Endothelial cell of umbilical vein (primary cell): ENCODE data around the gene WDR7. TPM values are rescaled to one million over a fixed set of nuclear protein-coding genes. Genes with fewer than 3 reads are reported as not detected.

Experiments used
- BruUV-seq: library from RNA; stranded (reverse); fragments of 400-500 nt; replicated peaks from 2 replicates; lab custom pipeline; 2021; lab: Mats Ljungman, UMichigan
- CTCF ChIA-PET: fragments of 300-600, 350-600 bp; sonication (Branson Sonifier 250); formaldehyde crosslinking; loops from one replicate; lab custom pipeline; 2021; ENCODE audit warnings: antibody characterized with exemption, inconsistent platforms; lab: Charles Lee
- POLR2A ChIA-PET: fragments of 300-600, 350-600 bp; sonication (Branson Sonifier 250); formaldehyde crosslinking; loops from one replicate; lab custom pipeline; 2021; ENCODE audit warnings: antibody characterized with exemption, inconsistent platforms; lab: Charles Lee
- DNase-seq: peaks from one replicate; pipeline ENCODE4 v3.0.0-alpha.2; 2011; ENCODE audit warnings: low read depth, low spot score
- FAIRE-seq: peaks from 2 replicates; lab custom pipeline; 2011; peaks lifted over from hg19 to GRCh38; lab: Jason Lieb, UNC
- H2AFZ ChIP-seq: 2 replicates; pipeline ENCODE4 v1.6.0; 2012; ENCODE audit warnings: low read depth, low read length, control low read depth, inconsistent platforms
- H3K27ac ChIP-seq: 2 replicates; pipeline ENCODE4 v1.5.1; 2011; ENCODE audit warnings: low read depth, mild to moderate bottlenecking, control low read depth, low read length, moderate library complexity; ENCODE audit not compliant: insufficient read depth
- H3K27me3 ChIP-seq, 2 experiments: 2 replicates each; pipeline versions ENCODE4 v1.6.0 to v1.6.1; 2011; ENCODE audit warnings: low read length in 2 of 2, mixed read lengths in 1 of 2; ENCODE audit not compliant: control insufficient read depth in 2 of 2, insufficient read depth in 2 of 2
- H3K36me3 ChIP-seq, 2 experiments: 2 replicates in 1 of 2; 3 replicates in 1 of 2; pipeline ENCODE4 v1.5.1; 2011; ENCODE audit warnings: low read length in 2 of 2, mild to moderate bottlenecking in 1 of 2, moderate library complexity in 1 of 2; ENCODE audit not compliant: control insufficient read depth in 2 of 2, insufficient read depth in 2 of 2; ENCODE audit errors: extremely low read depth in 1 of 2
- H3K4me1 ChIP-seq: 3 replicates; pipeline ENCODE4 v1.5.1; 2011; ENCODE audit warnings: mild to moderate bottlenecking, low read length; ENCODE audit not compliant: control insufficient read depth, insufficient read depth; ENCODE audit errors: extremely low read depth
- H3K4me2 ChIP-seq: 2 replicates; pipeline ENCODE4 v1.6.1; 2011; ENCODE audit warnings: low read length, control low read depth, mixed read lengths; ENCODE audit not compliant: insufficient read depth
- H3K4me3 ChIP-seq, 3 experiments: fragments of 200-600 bp in 1 of 3; sonication (generic), shearing (Covaris generic) in 1 of 3; replicated peaks in 1 of 3; 2 replicates each; pipeline ENCODE4 v1.5.1; 2011 to 2016; ENCODE audit warnings: control low read depth in 3 of 3, low read length in 3 of 3, mild to moderate bottlenecking in 2 of 3, inconsistent platforms in 1 of 3, low read depth in 1 of 3, moderate library complexity in 1 of 3; ENCODE audit not compliant: insufficient read depth in 1 of 3
- H3K79me2 ChIP-seq: 2 replicates; pipeline ENCODE4 v1.6.0; 2012; ENCODE audit warnings: low read length, inconsistent platforms; ENCODE audit not compliant: control insufficient read depth, insufficient read depth
- H3K9ac ChIP-seq: replicated peaks from 2 replicates; pipeline ENCODE3; 2011; ENCODE audit warnings: low read length, control low read depth; ENCODE audit not compliant: insufficient read depth; ENCODE audit errors: extremely low read depth
- H3K9me1 ChIP-seq: replicated peaks from 3 replicates; pipeline ENCODE4 v1.6.0; 2011; ENCODE audit warnings: mild to moderate bottlenecking, low read length; ENCODE audit not compliant: control insufficient read depth, insufficient read depth; ENCODE audit errors: extremely low read depth
- H3K9me3 ChIP-seq: replicated peaks from 2 replicates; pipeline ENCODE4 v1.5.1; 2012; ENCODE audit warnings: low read length, inconsistent platforms; ENCODE audit not compliant: control insufficient read depth, insufficient read depth
- H4K20me1 ChIP-seq: replicated peaks from 2 replicates; pipeline ENCODE3; 2011; ENCODE audit warnings: mild to moderate bottlenecking, low read length; ENCODE audit not compliant: control insufficient read depth, insufficient read depth; ENCODE audit errors: extremely low read depth
- EZH2 ChIP-seq: IDR thresholded peaks from 2 replicates; pipeline ENCODE4 v1.6.1; 2012; ENCODE audit warnings: borderline replicate concordance, low read depth, mild to moderate bottlenecking, moderate library complexity, low read length, inconsistent platforms; ENCODE audit not compliant: severe bottlenecking
- FOS ChIP-seq: IDR thresholded peaks from 2 replicates; pipeline ENCODE4 v1.6.1; 2011; ENCODE audit warnings: mild to moderate bottlenecking, low read length, moderate library complexity, borderline replicate concordance; ENCODE audit not compliant: insufficient read depth
- GATA2 ChIP-seq: IDR thresholded peaks from 2 replicates; pipeline ENCODE4 v1.7.0; 2011; ENCODE audit warnings: low read depth, mild to moderate bottlenecking, moderate library complexity, mixed read lengths, low read length; ENCODE audit not compliant: insufficient read length, insufficient read depth
- JUN ChIP-seq: IDR thresholded peaks from 2 replicates; pipeline ENCODE4 v1.6.1; 2011; ENCODE audit warnings: borderline replicate concordance, low read depth; ENCODE audit not compliant: insufficient read length, insufficient read depth
- MYC ChIP-seq: IDR thresholded peaks from one replicate; pipeline ENCODE4 v1.6.1; 2011; ENCODE audit warnings: mild to moderate bottlenecking, low read depth, low read length
- POLR2A ChIP-seq: IDR thresholded peaks from 2 replicates; pipeline ENCODE4 v1.6.1; 2012; ENCODE audit warnings: low read depth, mild to moderate bottlenecking, control low read depth, low read length
- POLR2AphosphoS5 ChIP-seq: IDR thresholded peaks from 2 replicates; pipeline ENCODE4 v1.6.1; 2012; ENCODE audit warnings: low read depth, mild to moderate bottlenecking, control low read depth, low read length, moderate library complexity; ENCODE audit not compliant: insufficient read depth
- dilution Hi-C: fragments of 300-500 bp; cut with MboI; formaldehyde crosslinking; loops from one replicate; pipeline ENCODE4 v1.15.0; 2019; ENCODE audit warnings: low sequenced_read_pairs; ENCODE audit not compliant: extremely low pct_ligation_motif_present
- intact Hi-C: fragments of 100-400 bp; cut with micrococcal nuclease; formaldehyde crosslinking; loops from one replicate; pipeline ENCODE4 v1.10.0; 2022
- polyA plus RNA-seq, 4 experiments: library from polyadenylated mRNA; depleted of rRNA in 3 of 4; stranded (reverse) in 3 of 4; unstranded in 1 of 4; fragments of >200 nt; gene quantifications; 2 replicates each; pipeline versions ENCODE4 v1.2.1 to v1.2.3, GENCODE V29; 2011 to 2012; ENCODE audit warnings: missing spikeins in 1 of 4
- total RNA-seq: library from RNA; stranded (reverse); gene quantifications from 2 replicates; pipeline ENCODE4 v1.2.3, GENCODE V29; 2021
- TF ChIP-seq, protein P1 (sequence below): IDR thresholded peaks from 2 replicates; pipeline ENCODE4 v1.6.1; 2011; ENCODE audit not compliant: insufficient read depth, insufficient read length
- TF ChIP-seq, protein P2 (sequence below), 2 donors: IDR thresholded peaks; 1 replicate in 1 of 2; 2 replicates in 1 of 2; pipeline ENCODE4 v1.5.1; 2011; ENCODE audit warnings: low read length in 2 of 2, mild to moderate bottlenecking in 2 of 2, moderate library complexity in 2 of 2, control low read depth in 1 of 2, inconsistent platforms in 1 of 2, low read depth in 1 of 2; ENCODE audit not compliant: insufficient read depth in 1 of 2; ENCODE audit errors: extremely low read depth in 1 of 2

The WDR7 gene
- total and polyA plus RNA-seq, 2 donors (not counting 3 experiments of a cell fraction or from before 2014, with no cell fraction given): 5.9 to 19.0 TPM

DNA sequence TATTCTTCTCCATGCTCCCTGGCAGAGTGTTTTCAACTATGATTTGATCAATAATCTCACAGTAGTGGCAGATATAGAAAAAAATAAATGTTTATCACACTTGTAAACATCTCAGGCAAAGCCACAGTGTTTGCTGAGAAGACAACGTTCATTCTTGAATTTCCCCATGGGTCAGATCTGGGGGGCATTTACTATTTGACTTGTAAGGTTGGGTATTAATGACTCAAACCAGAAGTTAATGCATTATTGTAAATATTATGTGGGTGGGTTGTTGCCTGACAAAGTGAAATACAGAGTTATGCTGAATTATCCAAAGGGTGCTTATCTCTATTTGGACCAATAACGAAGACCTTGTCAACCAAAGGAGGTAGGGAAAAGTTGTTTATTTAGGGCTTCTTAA is 346.0 kb downstream of the WDR7 start:
- intact Hi-C loops (no loop called here), dilution Hi-C loops (no loop called here)
- no TSS peak for BruUV-seq
- H3K9ac ChIP-seq: no peak overlapping the region
- H3K36me3 ChIP-seq: no peaks in the 10 kb centered on the region
- no peaks in the 10 kb centered on the region for H3K27me3 ChIP-seq
- H3K4me1 ChIP-seq: no peaks in the 10 kb centered on the region
- no peaks in the 10 kb centered on the region for H3K79me2 ChIP-seq
- no peak overlapping the region for H3K27ac ChIP-seq
- H3K9me3 ChIP-seq: no peaks in the 10 kb centered on the region
- ChIA-PET CTCF (no interaction called here), POLR2A (no interaction called here)
- no peak overlapping the region for H3K4me3 ChIP-seq
- no peaks in the 10 kb centered on the region for H4K20me1 ChIP-seq
- H3K4me2 ChIP-seq: no peak overlapping the region
- H2AFZ ChIP-seq: no peak overlapping the region
- no peak for DNase-seq
- no peak for TF ChIP-seq GATA2
- TF ChIP-seq FOS: no peak
- TF ChIP-seq, protein P1, sequence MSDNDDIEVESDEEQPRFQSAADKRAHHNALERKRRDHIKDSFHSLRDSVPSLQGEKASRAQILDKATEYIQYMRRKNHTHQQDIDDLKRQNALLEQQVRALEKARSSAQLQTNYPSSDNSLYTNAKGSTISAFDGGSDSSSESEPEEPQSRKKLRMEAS: no peak
- TF ChIP-seq POLR2A: no peak
- no peak for TF ChIP-seq POLR2AphosphoS5
- no peaks in the 10 kb centered on the region for H3K9me1 ChIP-seq
- FAIRE-seq: no peak

DNA sequence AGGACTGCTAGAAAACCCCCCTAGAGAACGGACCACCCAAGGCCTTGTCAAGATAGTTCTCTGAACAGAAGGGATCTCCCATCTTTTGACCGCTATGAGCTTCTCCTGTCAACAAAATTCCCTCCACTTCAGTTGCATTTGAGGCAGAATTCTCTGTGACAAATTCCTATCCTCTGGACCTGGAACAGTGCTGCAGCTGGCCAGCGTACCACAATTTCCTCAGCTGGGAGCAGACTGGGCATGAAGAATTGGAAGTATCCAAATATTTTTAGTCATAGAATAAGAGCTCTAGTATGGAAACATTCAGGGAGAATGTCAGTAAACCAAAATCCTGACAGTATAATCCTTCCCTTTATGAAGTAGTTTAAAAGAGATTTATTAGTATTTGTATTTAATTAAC is 348.7 kb downstream of the WDR7 start:
- Histone ChIP-seq H3K27me3 (no peaks in the 10 kb centered on the region), H3K79me2 (no peaks in the 10 kb centered on the region), H3K4me1 (peaks cover 8% of the 10 kb centered on the region), H3K9me1 (no peaks in the 10 kb centered on the region), H4K20me1 (no peaks in the 10 kb centered on the region), H3K9me3 (no peaks in the 10 kb centered on the region), H3K27ac (no peak overlapping the region), H2AFZ (no peak overlapping the region), H3K4me3 (no peak overlapping the region), H3K4me2 (no peak overlapping the region), H3K9ac (no peak overlapping the region), H3K36me3 (no peaks in the 10 kb centered on the region)
- ChIA-PET CTCF (interaction anchor here (0.9 to 1.8 kb wide), 3 partner anchors 14 to 131 kb away, joined by 3 to 6 read pairs (median 4); no protein-coding TSS in a partner anchor), POLR2A (no interaction called here)
- intact Hi-C loops: loop anchor here (5.0 kb wide), 1 partner anchor 58 kb away; no protein-coding TSS in a partner anchor
- DNase-seq (no peak), FAIRE-seq (no peak)
- TF ChIP-seq EZH2 (no peak), FOS (no peak), POLR2A (no peak), POLR2AphosphoS5 (no peak), MYC (no peak), JUN (no peak), GATA2 (no peak)
- TF ChIP-seq, protein P1: no peak
- TF ChIP-seq, protein P2, sequence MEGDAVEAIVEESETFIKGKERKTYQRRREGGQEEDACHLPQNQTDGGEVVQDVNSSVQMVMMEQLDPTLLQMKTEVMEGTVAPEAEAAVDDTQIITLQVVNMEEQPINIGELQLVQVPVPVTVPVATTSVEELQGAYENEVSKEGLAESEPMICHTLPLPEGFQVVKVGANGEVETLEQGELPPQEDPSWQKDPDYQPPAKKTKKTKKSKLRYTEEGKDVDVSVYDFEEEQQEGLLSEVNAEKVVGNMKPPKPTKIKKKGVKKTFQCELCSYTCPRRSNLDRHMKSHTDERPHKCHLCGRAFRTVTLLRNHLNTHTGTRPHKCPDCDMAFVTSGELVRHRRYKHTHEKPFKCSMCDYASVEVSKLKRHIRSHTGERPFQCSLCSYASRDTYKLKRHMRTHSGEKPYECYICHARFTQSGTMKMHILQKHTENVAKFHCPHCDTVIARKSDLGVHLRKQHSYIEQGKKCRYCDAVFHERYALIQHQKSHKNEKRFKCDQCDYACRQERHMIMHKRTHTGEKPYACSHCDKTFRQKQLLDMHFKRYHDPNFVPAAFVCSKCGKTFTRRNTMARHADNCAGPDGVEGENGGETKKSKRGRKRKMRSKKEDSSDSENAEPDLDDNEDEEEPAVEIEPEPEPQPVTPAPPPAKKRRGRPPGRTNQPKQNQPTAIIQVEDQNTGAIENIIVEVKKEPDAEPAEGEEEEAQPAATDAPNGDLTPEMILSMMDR (IDR thresholded peaks at IDR 0.05; ENCODE audit: extremely low read depth in 1 of 2, insufficient read depth in 1 of 2, low read depth in 1 of 2, low read length in 2 of 2): no peak
- no TSS peak for BruUV-seq
- dilution Hi-C loops: no loop called here
